ENCODE results near the gene MAD1L1.

GRCh38 chr7:2281541-2281940 is 48.8 kb upstream of the MAD1L1 start:
- TF ChIP-seq CTCF (IDR thresholded peaks at IDR 0.05) (no peak), POLR2A (IDR thresholded peaks at IDR 0.05) (no peak)
